B cell (primary cell): Measurements from ENCODE around the gene ENTHD1.

ENCODE experiments used
- CTCF ChIP-seq: fragments of 200-600 bp; IDR thresholded peaks from one replicate; pipeline ENCODE4 v1.8.0; 2022; ENCODE audit warnings: antibody characterized with exemption, mild to moderate bottlenecking
- EZH2 ChIP-seq: IDR thresholded peaks from 2 replicates; pipeline ENCODE4 v1.6.1; 2012; ENCODE audit warnings: borderline replicate concordance, low read depth, mild to moderate bottlenecking, moderate library complexity, low read length; ENCODE audit not compliant: insufficient read depth, poor library complexity, severe bottlenecking

- no peak for TF ChIP-seq CTCF
- no peak for TF ChIP-seq EZH2
Observed at GRCh38 chr22:39913886-39914285, 20.3 kb upstream of the ENTHD1 start.
